Gastroesophageal sphincter (tissue), 3 donors: ENCODE data around the gene CRTC3.

Experiments
- EP300 ChIP-seq: sonication (generic); formaldehyde crosslinking; IDR thresholded peaks from one replicate; pipeline ENCODE4 v1.6.1; 2017; ENCODE audit warnings: antibody characterized with exemption, mild to moderate bottlenecking
- POLR2A ChIP-seq, 2 donors: fragments of 450-650 bp; IDR thresholded peaks; one replicate each; pipeline ENCODE4 v1.6.1; 2017; ENCODE audit warnings: antibody characterized with exemption in 2 of 2, mild to moderate bottlenecking in 2 of 2, moderate library complexity in 1 of 2
- POLR2AphosphoS5 ChIP-seq: sonication (generic); formaldehyde crosslinking; IDR thresholded peaks from one replicate; pipeline ENCODE4 v1.6.1; 2017; ENCODE audit warnings: antibody characterized with exemption
- TF ChIP-seq, protein P1 (sequence below), 4 experiments: fragments of 200-600 bp in 2 of 4; fragments of 450-650 bp in 2 of 4; sonication (generic) in 1 of 4; IDR thresholded peaks; one replicate each; pipeline ENCODE4 v1.5.1; 2017 to 2019; ENCODE audit warnings: antibody characterized with exemption in 4 of 4, mild to moderate bottlenecking in 2 of 4, moderate library complexity in 2 of 4

DNA sequence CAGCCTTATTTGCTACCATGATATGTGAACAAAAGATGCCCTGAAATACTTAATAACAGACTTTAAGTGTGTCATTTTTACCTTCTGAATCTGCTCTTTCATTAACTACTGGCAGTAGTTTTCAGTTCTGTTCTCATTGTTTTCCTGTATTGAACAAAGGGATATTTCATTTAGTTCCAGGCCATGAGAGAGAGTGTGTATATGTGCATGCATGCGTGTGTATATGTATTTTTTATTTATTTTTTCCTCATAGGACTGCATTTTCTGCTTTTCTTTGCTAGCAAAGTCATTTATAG is 46.8 kb upstream of the CRTC3 start:
- TF ChIP-seq EP300: no peak
- TF ChIP-seq, protein P1, sequence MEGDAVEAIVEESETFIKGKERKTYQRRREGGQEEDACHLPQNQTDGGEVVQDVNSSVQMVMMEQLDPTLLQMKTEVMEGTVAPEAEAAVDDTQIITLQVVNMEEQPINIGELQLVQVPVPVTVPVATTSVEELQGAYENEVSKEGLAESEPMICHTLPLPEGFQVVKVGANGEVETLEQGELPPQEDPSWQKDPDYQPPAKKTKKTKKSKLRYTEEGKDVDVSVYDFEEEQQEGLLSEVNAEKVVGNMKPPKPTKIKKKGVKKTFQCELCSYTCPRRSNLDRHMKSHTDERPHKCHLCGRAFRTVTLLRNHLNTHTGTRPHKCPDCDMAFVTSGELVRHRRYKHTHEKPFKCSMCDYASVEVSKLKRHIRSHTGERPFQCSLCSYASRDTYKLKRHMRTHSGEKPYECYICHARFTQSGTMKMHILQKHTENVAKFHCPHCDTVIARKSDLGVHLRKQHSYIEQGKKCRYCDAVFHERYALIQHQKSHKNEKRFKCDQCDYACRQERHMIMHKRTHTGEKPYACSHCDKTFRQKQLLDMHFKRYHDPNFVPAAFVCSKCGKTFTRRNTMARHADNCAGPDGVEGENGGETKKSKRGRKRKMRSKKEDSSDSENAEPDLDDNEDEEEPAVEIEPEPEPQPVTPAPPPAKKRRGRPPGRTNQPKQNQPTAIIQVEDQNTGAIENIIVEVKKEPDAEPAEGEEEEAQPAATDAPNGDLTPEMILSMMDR (IDR thresholded peaks at IDR 0.05): no peak
- no peak for TF ChIP-seq POLR2A (IDR thresholded peaks at IDR 0.05)
- TF ChIP-seq POLR2AphosphoS5: no peak
